ENCODE results near the gene DIP2C. TPM values are rescaled to one million over a fixed set of nuclear protein-coding genes. Genes with fewer than 3 reads are reported as not detected.

The DIP2C gene
- total RNA-seq, 2 experiments from 2014 or later, result 0.85 to 0.95 TPM

GRCh38 chr10:372566-372965 lies 316.9 kb downstream of the DIP2C start:
- no peak for DNase-seq
- no peak for ATAC-seq
- Mint-ChIP-seq H3K9me3 (no peaks in the 10 kb centered on the region), H3K4me1 (ENCODE audit: low read depth) (no peaks in the 10 kb centered on the region), H3K27ac (no peak overlapping the region), H3K36me3 (ENCODE audit: low read depth) (peaks cover 3% of the 10 kb centered on the region), H3K4me3 (no peak overlapping the region), H3K27me3 (peaks cover 2% of the 10 kb centered on the region)
- intact Hi-C loops (cut with micrococcal nuclease), result no loop called here
- no peak for TF ChIP-seq CTCF (IDR thresholded peaks at IDR 0.05)
- POLR2A ChIA-PET, result no interaction called here
- CTCF ChIA-PET, result no interaction called here

- DNase-seq, result no peak
Measured at GRCh38 chr10:371515-371914, 318.0 kb downstream of the DIP2C start.

GRCh38 chr10:370449-370825 lies 319.0 kb downstream of the DIP2C start:
- Mint-ChIP-seq H3K27me3 (no peaks in the 10 kb centered on the region), H3K27ac (no peak overlapping the region), H3K4me1 (ENCODE audit: low read depth) (no peaks in the 10 kb centered on the region), H3K36me3 (ENCODE audit: low read depth) (peaks cover 3% of the 10 kb centered on the region), H3K4me3 (no peak overlapping the region), H3K9me3 (no peaks in the 10 kb centered on the region)
- CTCF ChIA-PET, result no interaction called here
- ATAC-seq, result no peak
- TF ChIP-seq CTCF (IDR thresholded peaks at IDR 0.05), result no peak
- no peak for DNase-seq
- POLR2A ChIA-PET, result no interaction called here
- intact Hi-C loops (cut with micrococcal nuclease), result no loop called here

More at GRCh38 chr10:371515-371914, 318.0 kb downstream of the DIP2C start:
- ChIA-PET CTCF (no interaction called here), POLR2A (no interaction called here)
- intact Hi-C loops (cut with micrococcal nuclease), result no loop called here
- Mint-ChIP-seq H3K4me1 (ENCODE audit: low read depth) (no peaks in the 10 kb centered on the region), H3K27me3 (peaks cover 2% of the 10 kb centered on the region), H3K4me3 (no peak overlapping the region), H3K36me3 (ENCODE audit: low read depth) (peaks cover 3% of the 10 kb centered on the region), H3K9me3 (no peaks in the 10 kb centered on the region), H3K27ac (no peak overlapping the region)
- ATAC-seq, result no peak
- TF ChIP-seq CTCF (IDR thresholded peaks at IDR 0.05), result no peak

- Mint-ChIP-seq H3K4me1 (ENCODE audit: low read depth) (no peaks in the 10 kb centered on the region), H3K27me3 (no peaks in the 10 kb centered on the region), H3K27ac (no peak overlapping the region), H3K36me3 (ENCODE audit: low read depth) (no peaks in the 10 kb centered on the region), H3K9me3 (no peaks in the 10 kb centered on the region), H3K4me3 (no peak overlapping the region)
- TF ChIP-seq CTCF (IDR thresholded peaks at IDR 0.05), result no peak
- CTCF ChIA-PET, result no interaction called here
- DNase-seq, result no peak
- ATAC-seq, result no peak
- POLR2A ChIA-PET, result no interaction called here
- intact Hi-C loops (cut with micrococcal nuclease), result no loop called here
Measured at GRCh38 chr10:369684-370448, 319.6 kb downstream of the DIP2C start.

- CTCF ChIA-PET, result no interaction called here
- Mint-ChIP-seq H3K9me3 (no peaks in the 10 kb centered on the region), H3K4me1 (ENCODE audit: low read depth) (no peaks in the 10 kb centered on the region), H3K27ac (no peak overlapping the region), H3K4me3 (no peak overlapping the region), H3K36me3 (ENCODE audit: low read depth) (no peaks in the 10 kb centered on the region), H3K27me3 (no peaks in the 10 kb centered on the region)
- no peak for DNase-seq
- ATAC-seq, result no peak
- intact Hi-C loops (cut with micrococcal nuclease), result no loop called here
- POLR2A ChIA-PET, result no interaction called here
- no peak for TF ChIP-seq CTCF (IDR thresholded peaks at IDR 0.05)
Measured at GRCh38 chr10:369221-369683, 320.2 kb downstream of the DIP2C start.
